Measurements from ENCODE around the gene WNK1.

The WNK1 gene

GRCh38 chr12:726281-727140 lies 25.9 kb upstream of the WNK1 start:
- ChIA-PET POLR2A (interaction anchor here (0.6 kb wide), 1 partner anchor 25 kb away, joined by 3 read pairs; no protein-coding TSS in a partner anchor), CTCF (interaction anchor here (0.9 to 4.7 kb wide), 6 partner anchors 10 to 76 kb away, joined by 3 to 40 read pairs (median 3); no protein-coding TSS in a partner anchor)
- no peak for DNase-seq (ENCODE audit: extremely low spot score)
- TF ChIP-seq, protein P1, sequence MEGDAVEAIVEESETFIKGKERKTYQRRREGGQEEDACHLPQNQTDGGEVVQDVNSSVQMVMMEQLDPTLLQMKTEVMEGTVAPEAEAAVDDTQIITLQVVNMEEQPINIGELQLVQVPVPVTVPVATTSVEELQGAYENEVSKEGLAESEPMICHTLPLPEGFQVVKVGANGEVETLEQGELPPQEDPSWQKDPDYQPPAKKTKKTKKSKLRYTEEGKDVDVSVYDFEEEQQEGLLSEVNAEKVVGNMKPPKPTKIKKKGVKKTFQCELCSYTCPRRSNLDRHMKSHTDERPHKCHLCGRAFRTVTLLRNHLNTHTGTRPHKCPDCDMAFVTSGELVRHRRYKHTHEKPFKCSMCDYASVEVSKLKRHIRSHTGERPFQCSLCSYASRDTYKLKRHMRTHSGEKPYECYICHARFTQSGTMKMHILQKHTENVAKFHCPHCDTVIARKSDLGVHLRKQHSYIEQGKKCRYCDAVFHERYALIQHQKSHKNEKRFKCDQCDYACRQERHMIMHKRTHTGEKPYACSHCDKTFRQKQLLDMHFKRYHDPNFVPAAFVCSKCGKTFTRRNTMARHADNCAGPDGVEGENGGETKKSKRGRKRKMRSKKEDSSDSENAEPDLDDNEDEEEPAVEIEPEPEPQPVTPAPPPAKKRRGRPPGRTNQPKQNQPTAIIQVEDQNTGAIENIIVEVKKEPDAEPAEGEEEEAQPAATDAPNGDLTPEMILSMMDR (IDR thresholded peaks at IDR 0.05; ENCODE audit: control extremely low read depth, extremely low read depth, low read depth, missing control alignments) = no peak

GRCh38 chr12:727321-727720 lies 25.1 kb upstream of the WNK1 start:
- ChIA-PET POLR2A (no interaction called here), CTCF (interaction anchor here (0.9 to 4.7 kb wide), 8 partner anchors 10 to 77 kb away, joined by 3 to 40 read pairs (median 3); no protein-coding TSS in a partner anchor)
- TF ChIP-seq, protein P1 (IDR thresholded peaks at IDR 0.05; ENCODE audit: control extremely low read depth, extremely low read depth, low read depth, missing control alignments) = no peak
- DNase-seq (ENCODE audit: extremely low spot score) = no peak

DNA sequence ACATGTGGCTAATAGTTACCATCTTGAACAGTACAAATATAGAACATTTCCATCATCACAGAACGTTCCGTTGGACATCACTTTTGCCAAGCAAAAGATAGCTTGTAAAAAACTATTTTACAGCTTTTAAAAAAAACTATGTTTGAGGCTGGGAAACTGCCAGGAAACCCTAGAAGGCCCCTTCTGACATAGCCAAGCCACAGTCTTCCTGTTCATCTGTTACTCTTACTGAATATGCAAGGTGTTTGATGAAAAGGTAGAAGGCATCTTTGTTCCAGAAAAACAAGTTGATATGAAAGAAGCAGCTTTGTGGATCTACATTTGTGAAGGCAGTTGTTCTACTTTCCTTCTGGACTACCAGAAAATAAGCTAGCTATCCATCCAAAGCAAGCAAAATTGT lies 23.6 kb upstream of the WNK1 start:
- CTCF ChIA-PET = interaction anchor here (1.2 to 4.7 kb wide), 7 partner anchors 9 to 114 kb away, joined by 3 to 40 read pairs (median 4); no protein-coding TSS in a partner anchor
- TF ChIP-seq, protein P1 (IDR thresholded peaks at IDR 0.05; ENCODE audit: control extremely low read depth, extremely low read depth, low read depth, missing control alignments) = no peak
- POLR2A ChIA-PET = interaction anchor here (0.5 kb wide), 1 partner anchor 29 kb away, joined by 3 read pairs; no protein-coding TSS in a partner anchor
- no peak for DNase-seq (ENCODE audit: extremely low spot score)

- DNase-seq (ENCODE audit: extremely low spot score) = no peak
- ChIA-PET CTCF (interaction anchor here (1.2 to 4.7 kb wide), 7 partner anchors 9 to 115 kb away, joined by 3 to 40 read pairs (median 4); no protein-coding TSS in a partner anchor), POLR2A (interaction anchor here (0.5 kb wide), 1 partner anchor 28 kb away, joined by 3 read pairs; no protein-coding TSS in a partner anchor)
- TF ChIP-seq, protein P1 (IDR thresholded peaks at IDR 0.05; ENCODE audit: control extremely low read depth, extremely low read depth, low read depth, missing control alignments) = no peak
These were observed 23.2 kb upstream of the WNK1 start for GRCh38 chr12:729221-729620.

DNA sequence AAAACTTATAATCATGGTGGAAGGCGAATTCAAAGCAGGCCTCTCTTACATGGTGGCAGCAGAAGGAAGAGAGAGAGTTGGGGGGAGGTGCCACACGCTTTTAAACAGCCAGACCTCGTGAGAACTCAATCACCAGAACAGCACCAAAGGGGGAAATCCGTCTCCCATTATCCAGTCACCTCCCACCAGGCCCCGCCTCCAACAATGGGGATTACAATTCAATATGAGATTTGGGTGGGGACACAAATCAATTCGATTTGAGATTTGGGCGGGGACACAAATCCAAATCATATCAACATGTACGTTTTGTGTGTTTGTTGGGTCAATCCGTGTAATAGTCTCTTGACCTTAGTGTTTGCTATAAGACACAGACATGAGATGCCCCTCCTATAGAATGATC lies 21.8 kb upstream of the WNK1 start:
- TF ChIP-seq, protein P1 (IDR thresholded peaks at IDR 0.05; ENCODE audit: control extremely low read depth, extremely low read depth, low read depth, missing control alignments) = no peak
- ChIA-PET CTCF (interaction anchor here (4.7 kb wide), 1 partner anchor 20 kb away, joined by 40 read pairs; no protein-coding TSS in a partner anchor), POLR2A (no interaction called here)
- no peak for DNase-seq (ENCODE audit: extremely low spot score)

GRCh38 chr12:737122-737739 lies 15.1 kb upstream of the WNK1 start:
- TF ChIP-seq, protein P1 (IDR thresholded peaks at IDR 0.05; ENCODE audit: control extremely low read depth, extremely low read depth, low read depth, missing control alignments) = no peak
- ChIA-PET CTCF (interaction anchor here (0.7 to 4.1 kb wide), 6 partner anchors 9 to 161 kb away, joined by 3 to 27 read pairs (median 4); no protein-coding TSS in a partner anchor), POLR2A (no interaction called here)
- DNase-seq (ENCODE audit: extremely low spot score) = no peak
